A673 (cell line): ENCODE results near the gene FGF1.

Experiments used
- CTCF ChIP-seq: fragments of 300-800, 200-600 bp; sonication (generic); conservative IDR thresholded peaks from 2 replicates; pipeline ENCODE4 v1.5.1; 2017; ENCODE audit warnings: low read depth, mild to moderate bottlenecking, antibody characterized with exemption, low read length, moderate library complexity, mixed read lengths
- EZH2 ChIP-seq: fragments of 200-600 bp; sonication (generic); IDR thresholded peaks from 2 replicates; pipeline ENCODE4 v1.6.1; 2017; ENCODE audit warnings: borderline replicate concordance, low read depth, mild to moderate bottlenecking, mixed read lengths, antibody characterized with exemption, low read length; ENCODE audit not compliant: poor library complexity, severe bottlenecking

DNA sequence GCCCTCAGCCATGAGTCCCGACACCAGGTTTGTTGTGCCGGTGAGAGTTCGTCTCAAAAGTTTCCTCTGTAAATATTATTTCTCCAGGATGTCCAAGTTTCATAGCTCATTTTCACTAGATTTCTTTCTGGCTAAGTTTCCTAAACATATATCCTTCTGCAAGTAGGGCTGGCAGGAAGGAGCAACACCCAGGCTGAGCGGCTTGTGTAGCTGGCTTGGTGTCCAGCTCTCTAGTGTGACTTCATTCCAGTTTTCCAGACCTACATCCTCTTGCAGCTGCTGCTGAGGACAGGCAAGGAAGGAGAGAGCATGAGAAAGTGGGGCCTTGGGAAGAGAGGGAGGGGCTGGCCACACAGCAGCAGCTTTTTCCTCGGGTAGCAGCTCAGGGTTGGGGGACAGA lies 80.3 kb downstream of the FGF1 start:
- no peak for TF ChIP-seq CTCF
- TF ChIP-seq EZH2: no peak
